Endodermal cell (in vitro differentiated cells): ENCODE measurements around the gene TSR1. TPM values are rescaled to one million over a fixed set of nuclear protein-coding genes. Genes with fewer than 3 reads are reported as not detected.

Source experiments
- DNase-seq: peaks from one replicate; pipeline ENCODE4 v3.0.0-alpha.2; 2017
- H3K27ac ChIP-seq: 2 replicates; pipeline ENCODE4 v1.5.1; 2013; ENCODE audit warnings: mild to moderate bottlenecking, low read depth, low read length, moderate library complexity
- H3K27me3 ChIP-seq: 2 replicates; pipeline ENCODE4 v1.6.1; 2013; ENCODE audit warnings: mild to moderate bottlenecking, low read length, moderate library complexity; ENCODE audit not compliant: insufficient read depth, control insufficient read depth, poor library complexity, severe bottlenecking
- H3K36me3 ChIP-seq: 2 replicates; pipeline ENCODE4 v1.7.0; 2013; ENCODE audit warnings: mild to moderate bottlenecking, low read length, moderate library complexity; ENCODE audit not compliant: control insufficient read depth, insufficient read depth
- H3K4me1 ChIP-seq: one replicate; pipeline ENCODE4 v1.7.0; 2013; ENCODE audit warnings: low read length; ENCODE audit not compliant: control insufficient read depth, insufficient read depth
- H3K4me3 ChIP-seq: 2 replicates; pipeline ENCODE4 v1.5.1; 2013; ENCODE audit warnings: mild to moderate bottlenecking, low read length, moderate library complexity
- H3K9ac ChIP-seq: 2 replicates; pipeline ENCODE4 v1.6.1; 2013; ENCODE audit warnings: mild to moderate bottlenecking, low read length, moderate library complexity; ENCODE audit not compliant: poor library complexity, severe bottlenecking; ENCODE audit errors: extremely low read depth
- H3K9me3 ChIP-seq: 2 replicates; pipeline ENCODE4 v1.6.1; 2013; ENCODE audit warnings: mild to moderate bottlenecking, low read length, moderate library complexity; ENCODE audit not compliant: control insufficient read depth
- H3K27ac Mint-ChIP-seq: 2 replicates; pipeline ENCODE4 v1.8.0; 2020; ENCODE audit warnings: mixed read lengths
- H3K27me3 Mint-ChIP-seq: 2 replicates; pipeline ENCODE4 v1.8.0; 2021; ENCODE audit warnings: mild to moderate bottlenecking, mixed read lengths; ENCODE audit not compliant: insufficient read depth
- H3K36me3 Mint-ChIP-seq: 2 replicates; pipeline ENCODE4 v1.8.0; 2020; ENCODE audit warnings: low read depth, mixed read lengths
- H3K4me1 Mint-ChIP-seq: 2 replicates; pipeline ENCODE4 v1.8.0; 2020; ENCODE audit warnings: mixed read lengths
- H3K4me3 Mint-ChIP-seq: 2 replicates; pipeline ENCODE4 v1.8.0; 2020; ENCODE audit warnings: mild to moderate bottlenecking, moderate library complexity, mixed read lengths
- H3K9me3 Mint-ChIP-seq: 2 replicates; pipeline ENCODE4 v1.8.0; 2020; ENCODE audit warnings: mild to moderate bottlenecking, mixed read lengths
- CTCF ChIP-seq: fragments of 200-600 bp; sonication (generic); conservative IDR thresholded peaks from 2 replicates; pipeline ENCODE4 v1.5.0; 2021; ENCODE audit warnings: antibody characterized with exemption, mild to moderate bottlenecking
- WGBS, 2 experiments: methylation state at CpG; one replicate each; pipeline versions ENCODE4 v1.1.5 to v1.1.7; 2013; ENCODE audit warnings: missing lambda C conversion rate in 2 of 2, mixed read lengths in 1 of 2; ENCODE audit not compliant: insufficient coverage in 1 of 2, insufficient read length in 1 of 2; 5-methylcytosine and 5-hydroxymethylcytosine counted together
- total RNA-seq, 2 donors: library from RNA; stranded (reverse); fragmentation: NEBNext Ultra II Directional in 1 of 2; extraction: Animal tissue kit (Norgen Biotek cat#: 25700) in 1 of 2; gene quantifications; 2 replicates in 1 of 2; 3 replicates in 1 of 2; pipeline ENCODE4 v1.2.1, GENCODE V29; 2021

The TSR1 gene
- total RNA-seq, 2 donors from 2014 or later, result 40.1 to 43.3 TPM

- no peaks in the 10 kb centered on the region for H3K9me3 Mint-ChIP-seq
- Histone ChIP-seq H3K27me3 (no peaks in the 10 kb centered on the region), H3K36me3 (peaks cover 11% of the 10 kb centered on the region), H3K4me3 (no peak overlapping the region), H3K4me1 (no peaks in the 10 kb centered on the region), H3K9me3 (no peaks in the 10 kb centered on the region), H3K27ac (no peak overlapping the region), H3K9ac (no peak overlapping the region)
- DNase-seq, result peak; percentile 89
- H3K27ac Mint-ChIP-seq, result peak overlapping the region; percentile 68
- peaks cover 6% of the 10 kb centered on the region for H3K36me3 Mint-ChIP-seq
- H3K27me3 Mint-ChIP-seq, result no peaks in the 10 kb centered on the region
- peaks cover 1% of the 10 kb centered on the region for H3K4me1 Mint-ChIP-seq
- H3K4me3 Mint-ChIP-seq, result no peak overlapping the region
- WGBS, 2 experiments, result 73 to 74% methylated on average over 7 to 20 of the region's 20 CpGs
- peak; percentile 51 for TF ChIP-seq CTCF
Measured at GRCh38 chr17:2369551-2370210, 33.4 kb upstream of the TSR1 start.

GRCh38 chr17:2369039-2369438 is 32.8 kb upstream of the TSR1 start:
- H3K36me3 Mint-ChIP-seq, result peaks cover 6% of the 10 kb centered on the region
- H3K4me3 Mint-ChIP-seq, result no peak overlapping the region
- H3K27ac Mint-ChIP-seq, result no peak overlapping the region
- no peaks in the 10 kb centered on the region for H3K27me3 Mint-ChIP-seq
- H3K9me3 Mint-ChIP-seq, result no peaks in the 10 kb centered on the region
- Histone ChIP-seq H3K36me3 (peaks cover 17% of the 10 kb centered on the region), H3K4me3 (no peak overlapping the region), H3K27ac (no peak overlapping the region), H3K9ac (no peak overlapping the region), H3K4me1 (no peaks in the 10 kb centered on the region), H3K27me3 (no peaks in the 10 kb centered on the region), H3K9me3 (no peaks in the 10 kb centered on the region)
- TF ChIP-seq CTCF, result no peak
- WGBS, 2 experiments, result 84 to 94% methylated on average over 2 to 5 of the region's 5 CpGs
- no peak for DNase-seq
- peaks cover 1% of the 10 kb centered on the region for H3K4me1 Mint-ChIP-seq

GRCh38 chr17:2368359-2368758 is 32.1 kb upstream of the TSR1 start:
- H3K36me3 Mint-ChIP-seq, result peaks cover 6% of the 10 kb centered on the region
- H3K9ac ChIP-seq, result no peak overlapping the region
- no peak for DNase-seq
- H3K4me3 ChIP-seq, result no peak overlapping the region
- TF ChIP-seq CTCF, result no peak
- peaks cover 19% of the 10 kb centered on the region for H3K36me3 ChIP-seq
- no peak overlapping the region for H3K4me3 Mint-ChIP-seq
- peaks cover 1% of the 10 kb centered on the region for H3K4me1 Mint-ChIP-seq
- H3K4me1 ChIP-seq, result no peaks in the 10 kb centered on the region
- H3K9me3 ChIP-seq, result no peaks in the 10 kb centered on the region
- H3K27me3 Mint-ChIP-seq, result no peaks in the 10 kb centered on the region
- no peak overlapping the region for H3K27ac Mint-ChIP-seq
- no peaks in the 10 kb centered on the region for H3K27me3 ChIP-seq
- H3K9me3 Mint-ChIP-seq, result no peaks in the 10 kb centered on the region
- no peak overlapping the region for H3K27ac ChIP-seq
- 86 to 89% methylated on average over 3 to 8 of the region's 8 CpGs for WGBS, 2 experiments
